ENCODE results near the gene CHAC2. TPM values are rescaled to one million over a fixed set of nuclear protein-coding genes. Genes with fewer than 3 reads are reported as not detected.
"Not testable (repeated sequence)": the region's sequence is repeated elsewhere in the genome, so short reads cannot be mapped to it uniquely, and the experiment has no call there.

Gene CHAC2
- total RNA-seq, 1 donor from 2014 or later = 3.6 TPM

GRCh38 chr2:53756644-53757043 is 11.0 kb upstream of the CHAC2 start:
- FAIRE-seq = no peak
- no peak for TF ChIP-seq CTCF (IDR thresholded peaks at IDR 0.05; ENCODE audit: insufficient read depth, low read depth, low read length)
- no peak for TF ChIP-seq EZH2 (IDR thresholded peaks at IDR 0.05; ENCODE audit: insufficient read depth, low read length)

GRCh38 chr2:53757206-53757605 is 10.4 kb upstream of the CHAC2 start:
- not testable (repeated sequence) for H3K9me3 Mint-ChIP-seq (ENCODE audit: unreplicated experiment); H3K27me3 Mint-ChIP-seq (ENCODE audit: low read depth, unreplicated experiment); H2AFZ ChIP-seq (ENCODE audit: low read depth, low read length); H3K9ac ChIP-seq (ENCODE audit: low read length); H3K27ac Mint-ChIP-seq (ENCODE audit: unreplicated experiment); H3K4me1 Mint-ChIP-seq (ENCODE audit: low read depth, unreplicated experiment); DNase-seq (ENCODE audit: low read depth); H3K79me2 ChIP-seq (ENCODE audit: insufficient read depth, low read length); H3K27me3 ChIP-seq (ENCODE audit: insufficient read depth, low read length); H3K27ac ChIP-seq (ENCODE audit: low read depth, low read length); H3K4me3 Mint-ChIP-seq (ENCODE audit: unreplicated experiment); H3K36me3 ChIP-seq (ENCODE audit: insufficient read depth, low read length); H3K4me3 ChIP-seq (ENCODE audit: insufficient read depth, low read depth, low read length); H3K4me1 ChIP-seq (ENCODE audit: insufficient read depth, low read length); H4K20me1 ChIP-seq (ENCODE audit: insufficient read depth, low read length); H3K4me2 ChIP-seq (ENCODE audit: low read length); FAIRE-seq; H3K9me3 ChIP-seq (ENCODE audit: insufficient read depth, low read depth, low read length)
- H3K36me3 Mint-ChIP-seq (ENCODE audit: low read depth, unreplicated experiment) = peaks cover 21% of the 10 kb centered on the region

More at GRCh38 chr2:53756644-53757043, 11.0 kb upstream of the CHAC2 start:
- Histone ChIP-seq H3K4me3 (ENCODE audit: insufficient read depth, low read depth, low read length) (no peak overlapping the region), H4K20me1 (ENCODE audit: insufficient read depth, low read length) (no peaks in the 10 kb centered on the region), H3K27ac (ENCODE audit: low read depth, low read length) (no peak overlapping the region), H3K27me3 (ENCODE audit: insufficient read depth, low read length) (no peaks in the 10 kb centered on the region), H3K4me1 (ENCODE audit: insufficient read depth, low read length) (peaks cover 6% of the 10 kb centered on the region), H3K9me3 (ENCODE audit: insufficient read depth, low read depth, low read length) (no peaks in the 10 kb centered on the region), H3K4me2 (ENCODE audit: low read length) (no peak overlapping the region), H3K36me3 (ENCODE audit: insufficient read depth, low read length) (peaks cover 3% of the 10 kb centered on the region), H3K79me2 (ENCODE audit: insufficient read depth, low read length) (no peaks in the 10 kb centered on the region), H2AFZ (ENCODE audit: low read depth, low read length) (no peak overlapping the region), H3K9ac (ENCODE audit: low read length) (no peak overlapping the region)
- Mint-ChIP-seq H3K4me3 (ENCODE audit: unreplicated experiment) (no peak overlapping the region), H3K27ac (ENCODE audit: unreplicated experiment) (no peak overlapping the region), H3K27me3 (ENCODE audit: low read depth, unreplicated experiment) (no peaks in the 10 kb centered on the region), H3K36me3 (ENCODE audit: low read depth, unreplicated experiment) (peaks cover 21% of the 10 kb centered on the region), H3K4me1 (ENCODE audit: low read depth, unreplicated experiment) (peaks cover 9% of the 10 kb centered on the region), H3K9me3 (ENCODE audit: unreplicated experiment) (no peaks in the 10 kb centered on the region)
- no peak for DNase-seq (ENCODE audit: low read depth)

GRCh38 chr2:53765767-53766166 is 1.8 kb upstream of the CHAC2 start:
- Mint-ChIP-seq H3K9me3 (ENCODE audit: unreplicated experiment) (no peaks in the 10 kb centered on the region), H3K4me1 (ENCODE audit: low read depth, unreplicated experiment) (no peaks in the 10 kb centered on the region), H3K36me3 (ENCODE audit: low read depth, unreplicated experiment) (peaks cover 5% of the 10 kb centered on the region), H3K27ac (ENCODE audit: unreplicated experiment) (no peak overlapping the region), H3K4me3 (ENCODE audit: unreplicated experiment) (no peak overlapping the region), H3K27me3 (ENCODE audit: low read depth, unreplicated experiment) (no peaks in the 10 kb centered on the region)
- no peak overlapping the region for H3K27ac ChIP-seq (ENCODE audit: low read depth, low read length)
- no peak overlapping the region for H3K4me3 ChIP-seq (ENCODE audit: insufficient read depth, low read depth, low read length)
- DNase-seq (ENCODE audit: low read depth) (no peak), FAIRE-seq (no peak)
- no peak overlapping the region for H2AFZ ChIP-seq (ENCODE audit: low read depth, low read length)
- H3K4me2 ChIP-seq (ENCODE audit: low read length) = no peak overlapping the region
- H4K20me1 ChIP-seq (ENCODE audit: insufficient read depth, low read length) = no peaks in the 10 kb centered on the region
- H3K9me3 ChIP-seq (ENCODE audit: insufficient read depth, low read depth, low read length) = no peaks in the 10 kb centered on the region
- H3K4me1 ChIP-seq (ENCODE audit: insufficient read depth, low read length) = peaks cover 5% of the 10 kb centered on the region
- H3K27me3 ChIP-seq (ENCODE audit: insufficient read depth, low read length) = no peaks in the 10 kb centered on the region
- peaks cover 40% of the 10 kb centered on the region for H3K79me2 ChIP-seq (ENCODE audit: insufficient read depth, low read length)
- H3K9ac ChIP-seq (ENCODE audit: low read length) = no peak overlapping the region
- peaks cover 12% of the 10 kb centered on the region for H3K36me3 ChIP-seq (ENCODE audit: insufficient read depth, low read length)
- TF ChIP-seq EZH2 (IDR thresholded peaks at IDR 0.05; ENCODE audit: insufficient read depth, low read length) = no peak
- no peak for TF ChIP-seq CTCF (IDR thresholded peaks at IDR 0.05; ENCODE audit: insufficient read depth, low read depth, low read length)
